CD4-positive, alpha-beta T cell (primary cell): ENCODE results near the gene TRHDE. TPM values are rescaled to one million over a fixed set of nuclear protein-coding genes. Genes with fewer than 3 reads are reported as not detected.

Experiments used
- ATAC-seq: fragments of 200-7000 bp; cut with Tn5 transposase; one replicate; pipeline ENCODE4 v1.10.0; 2022; ENCODE audit warnings: mild to moderate bottlenecking; ENCODE audit not compliant: poor library complexity
- CTCF ChIA-PET: fragments of 350-600 bp; sonication (Branson Sonifier 250); formaldehyde crosslinking; loops from one replicate; lab custom pipeline; 2021; ENCODE audit warnings: antibody characterized with exemption, inconsistent platforms; lab: Charles Lee
- POLR2A ChIA-PET: fragments of 350-600 bp; sonication (Branson Sonifier 250); formaldehyde crosslinking; loops from one replicate; lab custom pipeline; 2021; ENCODE audit warnings: antibody characterized with exemption, inconsistent platforms; lab: Charles Lee
- DNase-seq, 14 experiments: peaks; one replicate each; pipeline ENCODE4 v3.0.0-alpha.2; 2013 to 2020; ENCODE audit warnings: mixed read lengths in 2 of 14
- H3K27ac ChIP-seq, 2 donors: one replicate each; pipeline versions ENCODE4 v1.5.1 to v1.7.0; 2013; ENCODE audit warnings: low read length in 2 of 2, low read depth in 1 of 2, mild to moderate bottlenecking in 1 of 2
- H3K27me3 ChIP-seq, 2 experiments: 1 replicate in 1 of 2; 2 replicates in 1 of 2; pipeline versions ENCODE4 v1.6.1 to v1.7.0; 2013; ENCODE audit warnings: low read length in 2 of 2, control low read depth in 1 of 2, mild to moderate bottlenecking in 1 of 2, moderate library complexity in 1 of 2; ENCODE audit not compliant: insufficient read depth in 2 of 2, control insufficient read depth in 1 of 2
- H3K36me3 ChIP-seq: one replicate; pipeline ENCODE4 v1.6.1; 2013; ENCODE audit warnings: low read length, control low read depth; ENCODE audit not compliant: insufficient read depth
- H3K4me1 ChIP-seq: one replicate; pipeline ENCODE4 v1.6.1; 2013; ENCODE audit warnings: low read length, control low read depth; ENCODE audit not compliant: insufficient read depth
- H3K4me3 ChIP-seq: one replicate; pipeline ENCODE4 v1.5.1; 2013; ENCODE audit warnings: mild to moderate bottlenecking, low read length, moderate library complexity
- H3K9me3 ChIP-seq, 2 experiments: 1 replicate in 1 of 2; 2 replicates in 1 of 2; pipeline versions ENCODE4 v1.6.1 to v1.7.0; 2013; ENCODE audit warnings: low read length in 2 of 2, mild to moderate bottlenecking in 2 of 2, control low read depth in 1 of 2, moderate library complexity in 1 of 2; ENCODE audit not compliant: control insufficient read depth in 1 of 2, insufficient read depth in 1 of 2
- H3K27ac Mint-ChIP-seq: one replicate; pipeline ENCODE4 v1.8.0; 2020; ENCODE audit warnings: mixed read lengths
- H3K27me3 Mint-ChIP-seq: one replicate; pipeline ENCODE4 v1.8.0; 2021; ENCODE audit warnings: mixed read lengths
- H3K36me3 Mint-ChIP-seq: one replicate; pipeline ENCODE4 v1.8.0; 2021; ENCODE audit warnings: low read depth, mixed read lengths
- H3K4me1 Mint-ChIP-seq: one replicate; pipeline ENCODE4 v1.8.0; 2021; ENCODE audit warnings: low read depth, mixed read lengths
- H3K4me3 Mint-ChIP-seq: one replicate; pipeline ENCODE4 v1.8.0; 2020; ENCODE audit warnings: mild to moderate bottlenecking, mixed read lengths
- H3K9me3 Mint-ChIP-seq: one replicate; pipeline ENCODE4 v1.8.0; 2020; ENCODE audit warnings: mixed read lengths
- CTCF ChIP-seq: fragments of 200-600 bp; IDR thresholded peaks from one replicate; pipeline ENCODE4 v1.8.0; 2022; ENCODE audit warnings: antibody characterized with exemption, mild to moderate bottlenecking
- intact Hi-C, 2 experiments: fragments of 100-400 bp; cut with DNase I in 1 of 2; cut with micrococcal nuclease in 1 of 2; formaldehyde crosslinking; loops; one replicate each; pipeline versions ENCODE4 v1.15.1 to v1.9.0; 2023 to 2025; cut with DNase I, micrococcal nuclease
- total RNA-seq, 174 experiments: library from RNA in 2 of 174; stranded (reverse) in 2 of 174; gene quantifications; one replicate each; pipeline ENCODE4 v1.2.3 and lab custom pipeline; 2021 to 2026

The TRHDE gene
- total RNA-seq, 2 experiments from 2014 or later, result not detected

- ChIA-PET CTCF (no interaction called here), POLR2A (no interaction called here)
- Histone ChIP-seq H3K27me3 (no peaks in the 10 kb centered on the region), H3K27ac (no peak overlapping the region), H3K36me3 (no peaks in the 10 kb centered on the region), H3K4me1 (no peaks in the 10 kb centered on the region), H3K9me3 (peaks cover 0 to 9% of the 10 kb centered on the region in 2 experiments), H3K4me3 (no peak overlapping the region)
- H3K4me3 Mint-ChIP-seq, result no peak overlapping the region
- ATAC-seq (no peak), DNase-seq (no peak)
- H3K4me1 Mint-ChIP-seq, result no peaks in the 10 kb centered on the region
- TF ChIP-seq CTCF, result no peak
- no peak overlapping the region for H3K27ac Mint-ChIP-seq
- no peaks in the 10 kb centered on the region for H3K27me3 Mint-ChIP-seq
- no peaks in the 10 kb centered on the region for H3K9me3 Mint-ChIP-seq
- intact Hi-C loops, result no loop called here
- H3K36me3 Mint-ChIP-seq, result no peaks in the 10 kb centered on the region
These were observed 195.8 kb downstream of the TRHDE start for GRCh38 chr12:72467985-72468384.

DNA sequence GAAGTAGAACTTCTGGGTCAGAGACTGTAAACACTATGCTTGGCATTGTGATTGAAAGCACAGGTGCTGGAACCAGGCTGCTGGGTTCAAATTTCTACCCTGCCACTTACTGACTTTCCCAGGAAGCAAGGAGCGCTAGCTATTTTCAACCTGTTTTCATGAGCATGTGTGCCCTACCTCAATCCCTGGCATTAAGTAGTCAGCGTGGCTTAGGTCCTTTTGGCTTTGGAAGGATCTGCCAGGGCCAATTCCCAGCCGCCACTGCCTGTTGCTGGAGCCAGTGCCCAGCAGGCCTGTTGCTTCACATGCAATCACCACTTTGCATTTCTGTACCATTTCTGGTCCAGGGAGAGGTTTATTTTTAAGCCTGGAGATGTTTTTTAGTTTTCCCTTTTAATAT, 196.3 kb downstream of the TRHDE start:
- H3K36me3 ChIP-seq, result no peaks in the 10 kb centered on the region
- no peaks in the 10 kb centered on the region for H3K27me3 ChIP-seq
- H3K27ac Mint-ChIP-seq, result no peak overlapping the region
- H3K36me3 Mint-ChIP-seq, result no peaks in the 10 kb centered on the region
- no peaks in the 10 kb centered on the region for H3K4me1 ChIP-seq
- no peak for TF ChIP-seq CTCF
- no peak overlapping the region for H3K27ac ChIP-seq
- H3K4me3 ChIP-seq, result no peak overlapping the region
- H3K9me3 ChIP-seq, result peaks cover 0 to 9% of the 10 kb centered on the region in 2 experiments
- CTCF ChIA-PET, result interaction anchor here (0.5 kb wide), 1 partner anchor 35 kb away, joined by 3 read pairs; no protein-coding TSS in a partner anchor
- H3K4me3 Mint-ChIP-seq, result no peak overlapping the region
- no peaks in the 10 kb centered on the region for H3K27me3 Mint-ChIP-seq
- POLR2A ChIA-PET, result no interaction called here
- no peaks in the 10 kb centered on the region for H3K4me1 Mint-ChIP-seq
- H3K9me3 Mint-ChIP-seq, result no peaks in the 10 kb centered on the region
- DNase-seq (no peak), ATAC-seq (no peak)
- intact Hi-C loops, result no loop called here

GRCh38 chr12:72471806-72472205, 199.6 kb downstream of the TRHDE start:
- Mint-ChIP-seq H3K27ac (no peak overlapping the region), H3K4me3 (no peak overlapping the region), H3K4me1 (no peaks in the 10 kb centered on the region), H3K27me3 (no peaks in the 10 kb centered on the region), H3K9me3 (no peaks in the 10 kb centered on the region), H3K36me3 (no peaks in the 10 kb centered on the region)
- no peak overlapping the region for H3K4me3 ChIP-seq
- intact Hi-C loops, result no loop called here
- H3K9me3 ChIP-seq, result peaks cover 0 to 9% of the 10 kb centered on the region in 2 experiments
- no peak for TF ChIP-seq CTCF
- no peak for DNase-seq
- CTCF ChIA-PET, result no interaction called here
- H3K27me3 ChIP-seq, result no peaks in the 10 kb centered on the region
- no peak for ATAC-seq
- H3K27ac ChIP-seq, result no peak overlapping the region
- no peaks in the 10 kb centered on the region for H3K36me3 ChIP-seq
- POLR2A ChIA-PET, result no interaction called here
- H3K4me1 ChIP-seq, result no peaks in the 10 kb centered on the region
